DMS53 treated with DMSO at 0.1 percent for 48 hours (cell line): ENCODE measurements around the gene MRPL52.
"Not testable (repeated sequence)": the region's sequence is repeated elsewhere in the genome, so short reads cannot be mapped to it uniquely, and the experiment has no call there.

Experiments
- DNase-seq: peaks from one replicate; lab custom pipeline; 2025; ENCODE audit not compliant: unreplicated experiment; lab: John Stamatoyannopoulos, UW

Gene MRPL52

GRCh38 chr14:22808388-22809209 is 21.1 kb upstream of the MRPL52 start:
- no peak for DNase-seq

GRCh38 chr14:22811722-22812121 is 18.0 kb upstream of the MRPL52 start:
- no peak for DNase-seq

- DNase-seq: no peak
Measured at GRCh38 chr14:22812744-22813143, 16.9 kb upstream of the MRPL52 start.

GRCh38 chr14:22813145-22813544 is 16.5 kb upstream of the MRPL52 start:
- DNase-seq: no peak

GRCh38 chr14:22814373-22814772 is 15.3 kb upstream of the MRPL52 start:
- no peak for DNase-seq

GRCh38 chr14:22814941-22815713 is 14.6 kb upstream of the MRPL52 start, which contains the start of gene SLC7A7:
Gene SLC7A7 (minus strand): TSS chr14:22815435. CDS start chr14:22813398, 2,037 bp downstream.
- DNase-seq: no peak

GRCh38 chr14:22819151-22819988 is 10.3 kb upstream of the MRPL52 start:
- DNase-seq: peak; percentile 46

GRCh38 chr14:22820731-22821130 is 9.0 kb upstream of the MRPL52 start:
- DNase-seq: no peak

- DNase-seq: no peak
Measured at GRCh38 chr14:22821193-22822015, 8.3 kb upstream of the MRPL52 start.

GRCh38 chr14:22822016-22822570 is 7.6 kb upstream of the MRPL52 start:
- no peak for DNase-seq

- DNase-seq: peak; percentile 18
Measured at GRCh38 chr14:22822571-22823098, 7.1 kb upstream of the MRPL52 start.

- DNase-seq: no peak
Measured at GRCh38 chr14:22824711-22825359, 4.9 kb upstream of the MRPL52 start.

GRCh38 chr14:22829076-22829660 is 519 bp upstream of the MRPL52 start:
- DNase-seq: not testable (repeated sequence)

- DNase-seq: no peak
Measured at GRCh38 chr14:22830443-22831010, 840 bp downstream of the MRPL52 start.

- DNase-seq: no peak
Measured at GRCh38 chr14:22835505-22835904, 5.8 kb downstream of the MRPL52 start.

- DNase-seq: no peak
Measured at GRCh38 chr14:22836301-22837113, 6.8 kb downstream of the MRPL52 start, which contains the start of gene MMP14. Gene MMP14 (plus strand): TSS chr14:22836585. CDS start chr14:22836818, 233 bp downstream.

- DNase-seq: no peak
Measured at GRCh38 chr14:22837114-22837749, 7.5 kb downstream of the MRPL52 start.
